Sciatic nerve (tissue), 2 donors: Measurements from ENCODE around the gene PES1. TPM values are rescaled to one million over a fixed set of nuclear protein-coding genes. Genes with fewer than 3 reads are reported as not detected.
"Not testable (repeated sequence)": the region's sequence is repeated elsewhere in the genome, so short reads cannot be mapped to it uniquely, and the experiment has no call there.

Experiments
- ATAC-seq: fragments of 200-7000 bp; cut with Tn5 transposase; one replicate; pipeline ENCODE4 v1.9.1; 2020; ENCODE audit warnings: mild to moderate bottlenecking, moderate library complexity
- DNase-seq: peaks from one replicate; pipeline ENCODE4 v3.0.0-alpha.2; 2020; ENCODE audit warnings: low spot score
- intact Hi-C: fragments of 100-400 bp; cut with DNase I; formaldehyde crosslinking; loops from one replicate; pipeline ENCODE4 v1.14.2; 2022
- total RNA-seq: library from RNA; stranded (reverse); fragmentation: NEBNext Ultra II Directional; extraction: Animal tissue kit (Norgen Biotek cat#: 25700); gene quantifications from one replicate; pipeline ENCODE4 v1.2.1, GENCODE V29; 2021
- donor health status: DM: no; HTN: no; CAD: no.
- donor health status: DM: no; HTN: no; CAD: no.

Gene PES1
- total RNA-seq: 46.6 TPM

GRCh38 chr22:30591588-30592359, at the start of gene PES1:
Gene PES1, minus strand, starts transcription at chr22:30591910. Its CDS starts 77 bp downstream, at chr22:30591833.
- DNase-seq (peak; percentile 96), ATAC-seq (peak; percentile 100)
- intact Hi-C loops: no loop called here

DNA sequence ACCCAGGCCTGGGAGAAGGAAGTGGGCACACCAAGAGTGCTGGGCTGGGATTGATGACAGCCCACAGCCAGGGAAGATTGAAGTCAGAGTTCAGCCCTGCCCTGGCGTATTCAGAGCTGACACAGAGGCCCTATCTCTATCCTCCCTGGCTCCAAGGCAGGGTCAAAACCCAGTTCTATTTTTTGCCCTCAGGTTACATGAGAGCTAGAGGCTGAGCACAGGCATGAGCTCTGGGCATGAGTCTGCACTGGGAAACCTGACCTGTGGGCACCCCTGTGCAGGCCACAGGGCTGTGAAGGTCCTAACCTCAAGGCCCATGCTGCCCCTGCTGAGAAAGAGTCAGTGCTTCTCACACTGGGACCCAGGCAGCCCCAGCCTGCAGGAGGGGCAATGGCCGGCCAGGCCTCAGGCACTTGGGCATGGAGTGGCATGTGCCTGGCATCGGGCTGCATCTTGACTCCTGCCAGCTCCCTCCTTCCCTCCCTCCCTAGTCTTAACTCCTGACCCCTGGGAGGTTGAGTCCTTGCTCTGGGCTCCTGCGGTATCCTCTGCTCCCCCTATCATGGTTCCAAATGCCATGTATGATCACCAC, 49.2 kb upstream of the PES1 start:
- DNase-seq (no peak), ATAC-seq (no peak)
- intact Hi-C loops: no loop called here

- intact Hi-C loops: no loop called here
- ATAC-seq: no peak
- no peak for DNase-seq
Observed at GRCh38 chr22:30640361-30640760, 48.7 kb upstream of the PES1 start.

DNA sequence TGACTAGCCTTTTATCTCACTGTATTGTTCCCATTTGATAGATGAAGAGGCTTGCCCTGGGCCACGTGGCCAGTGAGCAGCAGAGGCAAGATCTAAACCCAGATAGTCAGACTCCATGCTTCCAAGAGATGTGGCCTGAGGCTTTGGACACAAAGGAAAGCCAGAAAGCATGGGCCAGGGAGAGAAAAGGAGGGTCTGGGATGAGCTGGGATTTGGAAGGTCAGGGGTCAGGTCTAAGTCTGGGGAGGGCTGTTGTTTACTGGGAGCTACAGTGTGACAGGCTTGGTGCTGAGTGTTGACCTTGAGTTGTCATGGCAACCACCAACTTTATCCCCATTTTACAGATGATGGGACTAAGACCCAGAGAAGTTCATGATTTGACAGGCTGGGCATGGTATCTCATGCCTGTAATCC, 46.0 kb upstream of the PES1 start:
- intact Hi-C loops: no loop called here
- no peak for DNase-seq
- no peak for ATAC-seq

GRCh38 chr22:30636226-30637077, 44.7 kb upstream of the PES1 start:
- DNase-seq: no peak
- ATAC-seq: no peak
- intact Hi-C loops: no loop called here

GRCh38 chr22:30635273-30636225, 43.8 kb upstream of the PES1 start, which contains the start of gene SLC35E4:
Gene SLC35E4, plus strand, starts transcription at chr22:30635781. Its CDS starts 670 bp downstream, at chr22:30636451.
- intact Hi-C loops: no loop called here
- DNase-seq (peak; percentile 98), ATAC-seq (peak; percentile 97)

GRCh38 chr22:30634471-30635233, 42.9 kb upstream of the PES1 start:
- intact Hi-C loops: loop anchor here (5.0 kb wide), 1 partner anchor 123 kb away; no protein-coding TSS in a partner anchor
- peak; percentile 95 for DNase-seq
- peak; percentile 90 for ATAC-seq

GRCh38 chr22:30631469-30631868, 39.8 kb upstream of the PES1 start:
- not testable (repeated sequence) for ATAC-seq, DNase-seq
- intact Hi-C loops: loop anchor here (5.0 kb wide), 1 partner anchor 126 kb away; no protein-coding TSS in a partner anchor

- no peak for DNase-seq
- intact Hi-C loops: no loop called here
- ATAC-seq: no peak
Observed at GRCh38 chr22:30628491-30628890, 36.8 kb upstream of the PES1 start.

- DNase-seq (no peak), ATAC-seq (no peak)
- intact Hi-C loops: no loop called here
Observed at GRCh38 chr22:30627471-30627870, 35.8 kb upstream of the PES1 start.

DNA sequence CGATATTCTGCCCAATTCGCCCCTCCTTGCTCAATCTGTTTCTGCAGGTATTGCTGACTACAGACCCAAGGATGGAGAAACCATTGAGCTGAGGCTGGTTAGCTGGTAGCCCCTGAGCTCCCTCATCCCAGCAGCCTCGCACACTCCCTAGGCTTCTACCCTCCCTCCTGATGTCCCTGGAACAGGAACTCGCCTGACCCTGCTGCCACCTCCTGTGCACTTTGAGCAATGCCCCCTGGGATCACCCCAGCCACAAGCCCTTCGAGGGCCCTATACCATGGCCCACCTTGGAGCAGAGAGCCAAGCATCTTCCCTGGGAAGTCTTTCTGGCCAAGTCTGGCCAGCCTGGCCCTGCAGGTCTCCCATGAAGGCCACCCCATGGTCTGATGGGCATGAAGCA, 34.7 kb upstream of the PES1 start:
- ATAC-seq (no peak), DNase-seq (no peak)
- intact Hi-C loops: no loop called here

- ATAC-seq, intact Hi-C loops, DNase-seq: not testable (repeated sequence)
Observed at GRCh38 chr22:30619909-30620308, 28.2 kb upstream of the PES1 start.

DNA sequence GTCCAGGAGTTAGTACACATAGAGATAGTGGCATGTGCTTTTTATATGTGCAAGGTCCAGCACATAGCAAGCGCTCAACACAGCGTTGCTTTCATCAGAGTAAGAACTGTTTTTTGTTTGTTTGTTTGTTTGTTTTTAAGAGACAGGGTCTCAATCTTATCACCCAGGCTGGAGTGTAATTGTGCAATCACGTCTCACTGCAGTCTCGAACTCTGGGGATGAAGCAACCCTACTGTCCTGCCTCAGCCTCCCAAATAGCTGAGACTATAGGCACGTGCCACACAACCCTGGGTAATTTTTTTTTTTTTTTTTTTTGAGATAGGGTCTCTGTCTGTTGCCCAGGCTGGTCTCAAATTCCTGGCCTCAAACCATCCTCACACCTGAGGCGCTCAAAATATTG, 26.1 kb upstream of the PES1 start:
- intact Hi-C loops: no loop called here
- DNase-seq (no peak), ATAC-seq (no peak)

DNA sequence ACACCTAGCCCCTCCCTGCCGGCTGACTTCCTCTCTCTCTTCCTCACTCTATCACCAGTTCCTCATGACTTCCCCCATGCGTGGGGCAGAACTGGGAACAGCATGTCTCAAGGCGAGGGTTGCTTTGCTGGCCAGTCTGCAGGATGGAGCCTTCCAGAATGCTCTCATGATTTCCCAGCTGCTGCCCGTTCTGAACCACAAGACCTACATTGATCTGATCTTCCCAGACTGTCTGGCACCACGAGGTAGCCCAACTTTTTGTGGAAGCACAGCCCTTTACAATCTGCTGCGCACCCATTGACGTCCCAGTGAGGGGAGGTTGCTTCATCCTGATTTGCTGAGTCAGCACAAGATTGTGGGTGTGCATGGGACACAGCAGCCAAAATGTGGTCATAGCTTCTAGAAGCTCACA, 23.8 kb upstream of the PES1 start:
- no peak for DNase-seq

GRCh38 chr22:30614879-30615278, 23.2 kb upstream of the PES1 start:
- ATAC-seq (no peak), DNase-seq (no peak)
- intact Hi-C loops: no loop called here

More for the DNA sequence above, 23.8 kb upstream of the PES1 start:
- ATAC-seq: peak; percentile 26
- intact Hi-C loops: no loop called here

- intact Hi-C loops: no loop called here
- DNase-seq (no peak), ATAC-seq (no peak)
Observed at GRCh38 chr22:30614268-30614667, 22.6 kb upstream of the PES1 start.

- ATAC-seq: no peak
- no peak for DNase-seq
- intact Hi-C loops: no loop called here
Observed at GRCh38 chr22:30612789-30613188, 21.1 kb upstream of the PES1 start.

DNA sequence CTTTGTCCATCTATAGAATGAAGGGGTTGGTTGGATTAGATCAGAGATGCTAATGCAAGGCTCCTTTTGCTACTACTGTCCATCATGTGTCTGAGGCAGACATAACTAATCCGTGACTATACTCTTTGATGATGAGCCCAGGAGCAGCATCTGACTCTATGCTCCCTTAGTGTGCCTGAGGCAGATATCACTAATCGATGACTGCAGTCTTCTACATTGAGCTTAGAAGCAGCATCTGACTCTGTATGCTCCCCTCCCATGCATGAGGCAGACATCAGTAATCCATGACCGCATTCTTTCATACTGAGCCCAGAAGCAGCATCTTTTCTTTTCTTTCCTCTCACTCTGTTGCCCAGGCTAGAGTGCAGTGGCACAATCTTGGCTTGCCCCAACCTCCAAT, 19.5 kb upstream of the PES1 start:
- intact Hi-C loops: no loop called here
- no peak for ATAC-seq
- no peak for DNase-seq
